ENCODE data around the gene TRABD2A.

- TF ChIP-seq CTCF (conservative IDR thresholded peaks at IDR 0.05; ENCODE audit: low read length) (peak; percentile 84), EZH2phosphoT487 (IDR thresholded peaks at IDR 0.05; ENCODE audit: borderline replicate concordance, low read depth, low read length) (no peak)
Measured at GRCh38 chr2:84865181-84865783, 15.6 kb downstream of the TRABD2A start.
